IPS DF 6.9 (cell line): ENCODE results near the gene TENM3.

Experiments
- DNase-seq: peaks from one replicate; pipeline ENCODE4 v3.0.0-alpha.2; 2013; ENCODE audit warnings: low read depth, low spot score
- H3K27ac ChIP-seq: one replicate; pipeline ENCODE4 v1.5.1; 2013; ENCODE audit warnings: low read length, control low read depth
- H3K27me3 ChIP-seq: 2 replicates; pipeline ENCODE4 v1.6.1; 2013; ENCODE audit warnings: mild to moderate bottlenecking, low read length; ENCODE audit not compliant: control insufficient read depth, insufficient read depth
- H3K36me3 ChIP-seq: 2 replicates; pipeline ENCODE4 v1.6.1; 2013; ENCODE audit warnings: low read length; ENCODE audit not compliant: control insufficient read depth, insufficient read depth
- H3K4me1 ChIP-seq: 2 replicates; pipeline ENCODE4 v1.6.1; 2013; ENCODE audit warnings: low read length; ENCODE audit not compliant: control insufficient read depth, insufficient read depth
- H3K4me3 ChIP-seq: 2 replicates; pipeline ENCODE4 v1.5.1; 2013; ENCODE audit warnings: mild to moderate bottlenecking, low read length
- H3K9me3 ChIP-seq: 2 replicates; pipeline ENCODE4 v1.6.1; 2013; ENCODE audit warnings: low read length, inconsistent platforms; ENCODE audit not compliant: control insufficient read depth, insufficient read depth
- WGBS: extraction: QIAGEN DNeasy Blood & Tissue Kit; methylation state at CpG from one replicate; pipeline ENCODE4 v1.1.7; 2013; ENCODE audit warnings: mixed read lengths, missing lambda C conversion rate; ENCODE audit not compliant: insufficient read length, insufficient coverage; 5-methylcytosine and 5-hydroxymethylcytosine counted together

Gene TENM3

DNA sequence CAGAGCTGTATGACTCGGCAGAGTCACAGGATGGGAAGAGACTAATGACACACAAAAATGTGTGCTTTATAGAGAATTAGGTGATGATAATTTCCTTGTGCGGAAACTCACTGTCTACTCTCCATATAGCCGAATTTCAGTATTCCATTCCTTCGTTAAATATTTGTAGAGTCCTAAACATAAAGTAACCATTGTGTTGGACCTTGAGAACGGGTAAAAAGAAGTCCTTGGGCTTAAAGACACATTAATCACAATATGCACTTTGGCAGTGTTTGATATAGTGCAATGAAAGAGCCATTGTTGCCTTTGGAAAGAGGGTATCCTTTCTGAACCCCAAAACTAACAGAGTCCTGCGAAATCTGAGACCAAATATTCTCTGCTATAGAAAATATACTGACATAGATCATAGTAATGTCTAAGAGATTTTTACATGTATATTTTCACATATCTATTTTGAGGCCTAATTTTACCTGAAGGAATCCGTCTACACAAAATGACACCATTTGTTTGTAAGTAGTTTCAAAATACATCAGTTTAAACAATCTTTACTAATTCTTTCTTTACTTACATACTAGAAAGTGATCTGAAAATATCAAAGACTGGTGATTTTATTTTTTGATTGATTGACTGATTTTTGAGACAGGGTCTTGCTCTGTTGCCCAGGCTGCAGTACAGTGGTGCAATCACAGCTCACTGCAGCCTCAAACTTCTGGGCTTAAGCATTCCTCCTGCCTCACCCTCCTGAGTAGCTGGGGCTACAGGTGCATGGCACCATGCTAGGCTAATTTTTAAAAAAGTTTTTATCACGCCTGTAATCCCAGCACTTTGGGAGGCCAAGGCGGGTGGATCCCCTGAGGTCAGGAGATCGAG is 377.1 kb downstream of the TENM3 start:
- Histone ChIP-seq H3K4me1 (no peaks in the 10 kb centered on the region), H3K27ac (no peak overlapping the region), H3K4me3 (no peak overlapping the region), H3K36me3 (no peaks in the 10 kb centered on the region), H3K27me3 (no peaks in the 10 kb centered on the region), H3K9me3 (no peaks in the 10 kb centered on the region)
- 100% methylated on average over 1 of the region's 10 CpGs for WGBS
- no peak for DNase-seq

GRCh38 chr4:182624281-182624680 is 381.1 kb downstream of the TENM3 start:
- H3K27me3 ChIP-seq, result no peaks in the 10 kb centered on the region
- no peaks in the 10 kb centered on the region for H3K36me3 ChIP-seq
- H3K27ac ChIP-seq, result no peak overlapping the region
- H3K4me1 ChIP-seq, result no peaks in the 10 kb centered on the region
- H3K4me3 ChIP-seq, result no peak overlapping the region
- no peak for DNase-seq
- WGBS, result no CpG with 5 or more reads among the region's 8 CpGs
- H3K9me3 ChIP-seq, result no peaks in the 10 kb centered on the region

- Histone ChIP-seq H3K36me3 (no peaks in the 10 kb centered on the region), H3K9me3 (no peaks in the 10 kb centered on the region), H3K27ac (no peak overlapping the region), H3K4me3 (no peak overlapping the region), H3K4me1 (no peaks in the 10 kb centered on the region), H3K27me3 (no peaks in the 10 kb centered on the region)
- DNase-seq, result no peak
- WGBS, result no CpG with 5 or more reads among the region's 16 CpGs
Measured at GRCh38 chr4:182625193-182625592, 382.0 kb downstream of the TENM3 start.

DNA sequence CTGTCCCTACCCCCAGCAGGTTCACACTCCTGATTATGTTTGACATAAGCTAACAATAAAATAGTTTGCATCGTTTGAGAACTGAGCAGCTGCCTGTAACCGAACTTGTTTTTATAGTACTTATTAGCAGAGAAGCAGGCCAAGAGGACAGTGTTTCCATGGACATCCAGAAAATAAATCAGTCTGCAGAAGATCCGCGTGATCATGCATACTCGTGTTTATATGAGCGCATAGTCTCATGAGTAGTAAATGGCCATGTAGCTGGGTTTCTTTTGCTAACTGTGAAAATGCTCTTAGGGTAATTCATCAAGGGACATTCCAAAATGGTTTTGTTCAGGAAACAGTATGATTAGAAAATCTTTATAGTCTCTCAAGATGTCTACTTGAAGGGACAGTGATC is 384.8 kb downstream of the TENM3 start:
- H3K4me1 ChIP-seq, result no peaks in the 10 kb centered on the region
- no peak for DNase-seq
- no peak overlapping the region for H3K27ac ChIP-seq
- no peaks in the 10 kb centered on the region for H3K27me3 ChIP-seq
- no CpG with 5 or more reads among the region's 6 CpGs for WGBS
- H3K9me3 ChIP-seq, result no peaks in the 10 kb centered on the region
- no peak overlapping the region for H3K4me3 ChIP-seq
- no peaks in the 10 kb centered on the region for H3K36me3 ChIP-seq

- no peaks in the 10 kb centered on the region for H3K27me3 ChIP-seq
- no peak for DNase-seq
- H3K9me3 ChIP-seq, result no peaks in the 10 kb centered on the region
- no peaks in the 10 kb centered on the region for H3K4me1 ChIP-seq
- H3K4me3 ChIP-seq, result no peak overlapping the region
- no CpG with 5 or more reads among the region's 6 CpGs for WGBS
- no peaks in the 10 kb centered on the region for H3K36me3 ChIP-seq
- no peak overlapping the region for H3K27ac ChIP-seq
Measured at GRCh38 chr4:182628544-182628943, 385.3 kb downstream of the TENM3 start.

DNA sequence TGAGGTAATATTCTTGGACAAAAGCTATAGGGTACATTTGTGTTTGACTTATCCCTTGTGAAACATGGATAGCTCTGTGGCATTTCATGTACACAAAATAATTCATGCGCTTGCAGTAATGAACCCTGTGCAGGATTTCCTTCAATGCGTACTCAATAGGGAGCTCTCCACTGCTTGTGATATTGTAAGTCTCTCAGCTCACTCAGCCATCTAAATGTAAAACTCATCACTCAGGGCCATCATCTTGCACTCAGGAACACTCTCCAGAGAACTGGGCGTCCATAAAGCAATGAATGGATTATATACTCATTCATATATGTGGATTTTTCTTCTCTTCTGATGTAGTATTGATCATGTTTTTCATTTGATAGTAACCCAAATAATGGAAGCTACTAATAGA is 385.9 kb downstream of the TENM3 start:
- no peaks in the 10 kb centered on the region for H3K36me3 ChIP-seq
- no CpG with 5 or more reads among the region's 3 CpGs for WGBS
- no peaks in the 10 kb centered on the region for H3K9me3 ChIP-seq
- H3K27ac ChIP-seq, result no peak overlapping the region
- no peaks in the 10 kb centered on the region for H3K27me3 ChIP-seq
- no peak overlapping the region for H3K4me3 ChIP-seq
- H3K4me1 ChIP-seq, result no peaks in the 10 kb centered on the region
- DNase-seq, result no peak

DNA sequence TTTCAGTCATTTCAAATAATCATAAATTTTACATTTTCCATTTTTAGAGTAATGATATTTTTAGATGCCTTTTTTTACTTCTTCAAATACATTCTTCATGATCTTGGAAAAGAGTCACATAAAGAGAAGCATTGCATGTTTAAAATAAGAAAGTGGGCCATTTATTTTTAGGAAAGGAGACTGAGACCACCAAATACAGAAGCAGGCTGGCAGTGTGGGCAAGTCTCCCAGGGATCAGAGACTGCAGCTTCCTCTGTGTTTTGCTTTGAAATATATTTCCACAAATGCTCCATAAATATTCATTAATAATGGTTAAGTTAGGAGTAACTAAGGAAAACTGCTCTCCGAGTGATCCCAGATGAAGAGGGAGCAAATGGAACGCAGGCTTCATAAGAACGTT is 397.3 kb downstream of the TENM3 start:
- DNase-seq, result no peak
- no peaks in the 10 kb centered on the region for H3K4me1 ChIP-seq
- H3K36me3 ChIP-seq, result no peaks in the 10 kb centered on the region
- no CpG with 5 or more reads among the region's 3 CpGs for WGBS
- no peaks in the 10 kb centered on the region for H3K27me3 ChIP-seq
- H3K9me3 ChIP-seq, result no peaks in the 10 kb centered on the region
- H3K27ac ChIP-seq, result no peak overlapping the region
- no peak overlapping the region for H3K4me3 ChIP-seq

DNA sequence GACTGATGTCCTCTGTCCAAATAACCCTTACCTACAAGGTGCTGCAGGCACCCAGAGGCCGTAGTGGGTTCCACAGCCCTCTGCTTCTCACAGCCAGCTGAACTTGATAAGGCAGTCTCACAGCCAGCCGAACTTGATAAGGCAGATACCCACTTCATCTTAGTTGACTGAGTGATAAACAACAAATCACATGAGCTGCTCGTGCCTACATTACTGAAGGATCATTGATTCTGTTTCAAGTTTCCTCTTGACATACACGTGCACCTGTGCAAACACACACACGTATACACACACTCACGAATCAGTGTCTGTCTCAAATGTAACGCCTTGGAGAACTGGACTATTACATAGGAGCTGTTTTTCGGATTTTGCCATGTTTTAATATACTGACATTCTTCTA is 397.7 kb downstream of the TENM3 start:
- no peaks in the 10 kb centered on the region for H3K4me1 ChIP-seq
- DNase-seq, result no peak
- H3K27ac ChIP-seq, result no peak overlapping the region
- no peaks in the 10 kb centered on the region for H3K27me3 ChIP-seq
- no peaks in the 10 kb centered on the region for H3K36me3 ChIP-seq
- H3K9me3 ChIP-seq, result no peaks in the 10 kb centered on the region
- H3K4me3 ChIP-seq, result no peak overlapping the region
- WGBS, result no CpG with 5 or more reads among the region's 8 CpGs

- WGBS, result no CpG with 5 or more reads among the region's 2 CpGs
Measured at GRCh38 chr4:182642831-182643230, 399.6 kb downstream of the TENM3 start.

DNA sequence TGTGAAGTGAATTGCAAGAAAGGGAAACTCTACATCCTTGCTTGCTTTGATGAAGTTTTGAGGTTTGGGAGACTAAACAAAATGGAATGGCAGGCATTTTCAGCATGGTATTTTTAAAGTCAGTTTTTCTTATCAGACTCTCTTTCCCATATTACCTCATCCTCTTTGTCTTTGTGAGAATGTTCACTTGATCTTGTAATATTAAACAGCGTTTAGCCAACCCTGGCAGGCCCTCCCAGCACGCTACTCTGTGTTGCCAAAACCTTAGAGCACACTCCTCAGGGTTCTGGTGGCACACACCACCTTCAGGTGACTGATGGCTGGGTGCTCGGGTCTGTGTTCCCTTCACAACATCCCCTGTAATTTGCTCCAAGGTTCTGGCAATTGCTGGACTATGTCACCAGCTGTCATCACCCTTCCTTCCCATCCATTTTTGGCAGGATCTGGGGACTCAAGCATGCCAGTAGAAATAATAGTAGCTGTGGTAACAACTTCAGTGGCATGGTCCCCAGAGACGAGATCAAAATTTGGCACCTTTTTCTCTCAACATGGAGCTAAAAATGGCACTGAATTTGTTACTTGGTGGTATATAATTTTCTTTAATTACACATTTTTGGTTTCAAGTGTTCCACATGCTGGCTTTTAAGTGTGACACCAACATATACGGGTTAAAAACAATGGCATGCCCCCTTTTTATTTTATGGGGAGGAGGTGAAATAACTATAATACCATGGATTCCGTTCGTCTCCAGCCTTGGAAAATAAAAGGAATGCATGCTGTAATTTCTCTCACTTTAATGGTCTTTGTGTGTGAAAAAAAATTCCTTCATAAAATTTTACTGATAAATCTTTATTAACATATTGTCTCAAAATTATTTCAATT is 400.8 kb downstream of the TENM3 start:
- no peak for DNase-seq
- H3K4me3 ChIP-seq, result no peak overlapping the region
- no CpG with 5 or more reads among the region's 7 CpGs for WGBS
- no peak overlapping the region for H3K27ac ChIP-seq
- H3K9me3 ChIP-seq, result no peaks in the 10 kb centered on the region
- H3K36me3 ChIP-seq, result no peaks in the 10 kb centered on the region
- no peaks in the 10 kb centered on the region for H3K4me1 ChIP-seq
- H3K27me3 ChIP-seq, result no peaks in the 10 kb centered on the region

More at GRCh38 chr4:182642831-182643230, 399.6 kb downstream of the TENM3 start:
- H3K9me3 ChIP-seq, result no peaks in the 10 kb centered on the region
- H3K27me3 ChIP-seq, result no peaks in the 10 kb centered on the region
- H3K4me3 ChIP-seq, result no peak overlapping the region
- DNase-seq, result no peak
- H3K4me1 ChIP-seq, result no peaks in the 10 kb centered on the region
- no peaks in the 10 kb centered on the region for H3K36me3 ChIP-seq
- no peak overlapping the region for H3K27ac ChIP-seq
